H1 (cell line): ENCODE data around the gene KRTDAP. TPM values are rescaled to one million over a fixed set of nuclear protein-coding genes. Genes with fewer than 3 reads are reported as not detected.
A peak's percentile ranks its signal among the peaks of the same experiment; 100 is the strongest.

Source experiments
- CTCF ChIA-PET: fragments of 300-600 bp; sonication (Branson Sonifier 250); formaldehyde crosslinking; loops from one replicate; lab custom pipeline; 2021; ENCODE audit not compliant: partially characterized antibody; lab: Charles Lee
- POLR2A ChIA-PET: fragments of 300-600 bp; sonication (Branson Sonifier 250); formaldehyde crosslinking; loops from one replicate; lab custom pipeline; 2021; ENCODE audit warnings: inconsistent platforms; ENCODE audit not compliant: partially characterized antibody; lab: Charles Lee
- DNase-seq, 2 experiments: peaks; one replicate each; pipeline versions ENCODE4 v3.0.0 to v3.0.0-alpha.2; 2010 to 2022; ENCODE audit warnings: low spot score in 2 of 2, low read depth in 1 of 2, mixed read lengths in 1 of 2
- FAIRE-seq: peaks from 2 replicates; lab custom pipeline; 2011; peaks lifted over from hg19 to GRCh38; lab: Jason Lieb, UNC
- H2AFZ ChIP-seq: 2 replicates; pipeline ENCODE4 v1.8.1; 2012; ENCODE audit warnings: low read length, inconsistent platforms
- H2AK5ac ChIP-seq: 2 replicates; pipeline ENCODE4 v1.6.1; 2013; ENCODE audit warnings: low read depth, low read length
- H2BK120ac ChIP-seq: replicated peaks from 2 replicates; pipeline ENCODE3; 2013; ENCODE audit warnings: low read depth, low read length, inconsistent platforms
- H2BK12ac ChIP-seq: 2 replicates; pipeline ENCODE4 v1.6.1; 2013; ENCODE audit warnings: low read depth, low read length
- H2BK15ac ChIP-seq: 2 replicates; pipeline ENCODE4 v1.6.1; 2013; ENCODE audit warnings: low read length
- H2BK20ac ChIP-seq: 2 replicates; pipeline ENCODE4 v1.6.1; 2013; ENCODE audit warnings: low read length
- H2BK5ac ChIP-seq: 2 replicates; pipeline ENCODE4 v1.6.1; 2013; ENCODE audit warnings: low read depth, low read length
- H3K14ac ChIP-seq: 2 replicates; pipeline ENCODE4 v1.6.1; 2013; ENCODE audit warnings: inconsistent platforms; ENCODE audit not compliant: insufficient read length
- H3K18ac ChIP-seq: 2 replicates; pipeline ENCODE4 v1.6.1; 2013; ENCODE audit warnings: low read length; ENCODE audit errors: extremely low read depth
- H3K23ac ChIP-seq: 2 replicates; pipeline ENCODE4 v1.6.1; 2013; ENCODE audit warnings: inconsistent platforms; ENCODE audit not compliant: insufficient read length
- H3K23me2 ChIP-seq: 2 replicates; pipeline ENCODE4 v1.6.1; 2013; ENCODE audit warnings: low read depth, low read length
- H3K27ac ChIP-seq: 2 replicates; pipeline ENCODE4 v1.6.1; 2011; ENCODE audit warnings: low read depth, low read length, inconsistent platforms
- H3K27me3 ChIP-seq, 4 experiments: replicated peaks in 1 of 4; 1 replicate in 1 of 4; 2 replicates in 3 of 4; pipeline versions ENCODE4 v1.6.1 to v1.8.1; 2011 to 2013; ENCODE audit warnings: low read length in 3 of 4, mild to moderate bottlenecking in 3 of 4, inconsistent platforms in 2 of 4, mixed read lengths in 2 of 4, moderate library complexity in 1 of 4; ENCODE audit not compliant: control insufficient read depth in 3 of 4, insufficient read depth in 3 of 4; ENCODE audit errors: extremely low read depth in 1 of 4
- H3K36me3 ChIP-seq, 4 experiments: 2 replicates each; pipeline versions ENCODE4 v1.6.1 to v1.8.1; 2011 to 2013; ENCODE audit warnings: mild to moderate bottlenecking in 4 of 4, low read length in 3 of 4, moderate library complexity in 2 of 4, control low read depth in 1 of 4, inconsistent platforms in 1 of 4; ENCODE audit not compliant: insufficient read depth in 4 of 4, control insufficient read depth in 2 of 4
- H3K4ac ChIP-seq: replicated peaks from 2 replicates; pipeline ENCODE3; 2013; ENCODE audit warnings: low read length, low read depth, mixed read lengths, inconsistent platforms; ENCODE audit not compliant: insufficient read length
- H3K4me1 ChIP-seq, 4 experiments: replicated peaks in 1 of 4; 1 replicate in 1 of 4; 2 replicates in 3 of 4; pipeline versions ENCODE4 v1.6.1 to v1.8.1; 2011 to 2013; ENCODE audit warnings: low read length in 3 of 4, inconsistent platforms in 2 of 4, mixed read lengths in 1 of 4; ENCODE audit not compliant: insufficient read depth in 4 of 4, control insufficient read depth in 3 of 4
- H3K4me2 ChIP-seq, 2 experiments: 2 replicates each; pipeline versions ENCODE4 v1.6.1 to v1.8.1; 2011 to 2013; ENCODE audit warnings: low read depth in 2 of 2, low read length in 2 of 2, control low read depth in 1 of 2, inconsistent platforms in 1 of 2, mild to moderate bottlenecking in 1 of 2; ENCODE audit not compliant: insufficient read depth in 1 of 2
- H3K4me3 ChIP-seq, 4 experiments: fragments of 200-600, 300-600 bp in 1 of 4; sonication (generic), shearing (Covaris generic), sonication (Bioruptor Twin) in 1 of 4; 2 replicates each; pipeline versions ENCODE4 v1.5.1 to v1.8.1; 2011 to 2016; ENCODE audit warnings: low read length in 4 of 4, low read depth in 3 of 4, control low read depth in 2 of 4, inconsistent platforms in 2 of 4, mild to moderate bottlenecking in 2 of 4, mixed read lengths in 1 of 4, moderate library complexity in 1 of 4; ENCODE audit not compliant: insufficient read depth in 2 of 4; ENCODE audit errors: extremely low read depth in 1 of 4
- H3K56ac ChIP-seq: replicated peaks from 2 replicates; pipeline ENCODE3; 2013; ENCODE audit warnings: low read depth, mild to moderate bottlenecking, mixed read lengths, low read length, inconsistent platforms; ENCODE audit not compliant: insufficient read length
- H3K79me1 ChIP-seq: 2 replicates; pipeline ENCODE4 v1.6.1; 2013; ENCODE audit warnings: low read depth, low read length, control low read depth
- H3K79me2 ChIP-seq, 2 experiments: 2 replicates each; pipeline versions ENCODE4 v1.6.1 to v1.8.1; 2012 to 2013; ENCODE audit warnings: low read length in 2 of 2, mild to moderate bottlenecking in 2 of 2, inconsistent platforms in 1 of 2; ENCODE audit not compliant: insufficient read depth in 2 of 2, control insufficient read depth in 1 of 2
- H3K9ac ChIP-seq, 4 experiments: replicated peaks in 1 of 4; 1 replicate in 1 of 4; 2 replicates in 3 of 4; pipeline versions ENCODE4 v1.6.1 to v1.8.1; 2011 to 2013; ENCODE audit warnings: low read depth in 3 of 4, low read length in 3 of 4, control low read depth in 2 of 4, mild to moderate bottlenecking in 2 of 4, moderate library complexity in 2 of 4, inconsistent platforms in 1 of 4; ENCODE audit errors: extremely low read depth in 1 of 4
- H3K9me3 ChIP-seq, 2 experiments: 2 replicates each; pipeline versions ENCODE4 v1.6.1 to v1.8.1; 2012 to 2013; ENCODE audit warnings: mild to moderate bottlenecking in 2 of 2, moderate library complexity in 2 of 2, control low read depth in 1 of 2, inconsistent platforms in 1 of 2, low read depth in 1 of 2, low read length in 1 of 2, mixed read lengths in 1 of 2; ENCODE audit not compliant: insufficient read depth in 2 of 2
- H4K20me1 ChIP-seq, 2 experiments: replicated peaks in 1 of 2; 2 replicates each; pipeline versions ENCODE3 to v1.8.1; 2011 to 2013; ENCODE audit warnings: inconsistent platforms in 2 of 2, low read length in 2 of 2, mild to moderate bottlenecking in 1 of 2; ENCODE audit not compliant: insufficient read depth in 2 of 2, control insufficient read depth in 1 of 2
- H4K5ac ChIP-seq: 2 replicates; pipeline ENCODE4 v1.6.1; 2013; ENCODE audit warnings: low read length, low read depth, mixed read lengths, inconsistent platforms; ENCODE audit not compliant: insufficient read length
- H4K8ac ChIP-seq: 2 replicates; pipeline ENCODE4 v1.8.0; 2013; ENCODE audit warnings: mild to moderate bottlenecking, moderate library complexity, low read length, inconsistent platforms; ENCODE audit not compliant: insufficient read depth; ENCODE audit errors: extremely low read depth
- H4K91ac ChIP-seq: replicated peaks from 2 replicates; pipeline ENCODE3; 2013; ENCODE audit warnings: low read length, mixed read lengths, inconsistent platforms; ENCODE audit not compliant: insufficient read length
- CTBP2 ChIP-seq: IDR thresholded peaks from 2 replicates; pipeline ENCODE4 v1.7.0; 2011; ENCODE audit warnings: borderline replicate concordance, mild to moderate bottlenecking, moderate library complexity, mixed read lengths, low read length; ENCODE audit not compliant: insufficient read depth, insufficient read length
- SIX5 ChIP-seq: IDR thresholded peaks from 2 replicates; pipeline ENCODE4 v1.6.1; 2011; ENCODE audit warnings: mild to moderate bottlenecking, low read depth, low read length
- WGBS, 2 experiments: shearing (Covaris generic) in 1 of 2; methylation state at CpG; one replicate each; pipeline versions ENCODE4 v1.1.6 to v1.1.7; 2013 to 2015; ENCODE audit warnings: low lambda C conversion rate in 2 of 2, mixed read lengths in 2 of 2, inconsistent platforms in 1 of 2, low coverage in 1 of 2, missing lambda C conversion rate in 1 of 2; ENCODE audit not compliant: insufficient replicate concordance in 2 of 2, insufficient coverage in 1 of 2, insufficient read length in 1 of 2; ENCODE audit errors: extremely low coverage in 1 of 2, missing lambda C conversion rate in 1 of 2; 5-methylcytosine and 5-hydroxymethylcytosine counted together
- polyA plus RNA-seq, 7 experiments: library from polyadenylated mRNA; depleted of rRNA in 3 of 7; stranded (reverse) in 5 of 7; unstranded in 2 of 7; fragments of >200 nt in 5 of 7; fragments of 200-250 nt in 2 of 7; gene quantifications; 1 replicate in 5 of 7; 2 replicates in 1 of 7; 4 replicates in 1 of 7; pipeline versions ENCODE4 v1.2.1 to v1.2.3, GENCODE V29; 2011 to 2013; ENCODE audit warnings: missing spikeins in 2 of 7, mixed read lengths in 2 of 7
- total RNA-seq: library from RNA; stranded (reverse); fragmentation: NEBNext Ultra II Directional; extraction: Animal tissue kit (Norgen Biotek cat#: 25700); gene quantifications from 2 replicates; pipeline ENCODE4 v1.2.1, GENCODE V29; 2021
- TF ChIP-seq, protein P1 (sequence below): IDR thresholded peaks from 2 replicates; pipeline ENCODE4 v1.6.1; 2012; ENCODE audit warnings: inconsistent platforms

KRTDAP gene
- total and polyA plus RNA-seq, 2 of the 8 experiments (the other 6 are each of a cell fraction or from before 2014, with no cell fraction given): 0.69 to 0.88 TPM

DNA sequence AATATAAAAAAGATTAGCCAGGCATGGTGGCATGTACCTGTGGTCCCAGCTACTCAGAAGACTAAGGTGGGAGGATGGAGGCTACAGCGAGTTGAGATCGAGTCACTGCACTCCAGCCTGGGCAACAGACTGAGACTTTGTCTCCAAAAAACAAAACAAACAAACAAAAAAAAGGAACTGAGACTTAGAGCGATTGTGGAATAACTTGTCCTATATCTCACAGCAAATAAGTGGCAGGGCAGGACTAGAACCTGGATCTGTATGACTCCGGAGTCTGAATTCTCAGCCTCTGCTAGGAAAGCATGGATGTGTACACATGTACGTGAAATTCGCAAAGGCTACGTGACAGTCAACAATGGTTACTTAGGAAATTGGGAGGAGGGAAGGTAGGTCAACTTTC, 20.1 kb downstream of the KRTDAP start:
- no peaks in the 10 kb centered on the region for H3K79me2 ChIP-seq
- H2BK120ac ChIP-seq: no peak overlapping the region
- DNase-seq (no peak), FAIRE-seq (no peak)
- CTCF ChIA-PET: interaction anchor here (0.8 to 3.7 kb wide), 12 partner anchors 10 to 413 kb away, joined by 3 to 51 read pairs (median 6); partner anchors contain the start of gene FFAR3
- no peak overlapping the region for H2AK5ac ChIP-seq
- H4K91ac ChIP-seq: no peak overlapping the region
- no peak overlapping the region for H3K23ac ChIP-seq
- no peaks in the 10 kb centered on the region for H3K23me2 ChIP-seq
- POLR2A ChIA-PET: interaction anchor here (1.0 kb wide), 1 partner anchor 39 kb away, joined by 3 read pairs; no protein-coding TSS in a partner anchor
- no peak overlapping the region for H2AFZ ChIP-seq
- no peaks in the 10 kb centered on the region for H3K27me3 ChIP-seq
- H3K4me3 ChIP-seq: no peak overlapping the region
- H3K14ac ChIP-seq: no peak overlapping the region
- no peak overlapping the region for H3K56ac ChIP-seq
- H3K9me3 ChIP-seq: no peaks in the 10 kb centered on the region
- H3K79me1 ChIP-seq: no peaks in the 10 kb centered on the region
- 0 out of 2 replicates have a peak overlapping the region, but pooled peaks have one; percentile 75 for H2BK15ac ChIP-seq
- H2BK5ac ChIP-seq: no peak overlapping the region
- no peaks in the 10 kb centered on the region for H3K36me3 ChIP-seq
- H2BK12ac ChIP-seq: no peak overlapping the region
- no peak overlapping the region for H3K27ac ChIP-seq
- no peaks in the 10 kb centered on the region for H4K20me1 ChIP-seq
- H4K5ac ChIP-seq: no peak overlapping the region
- H3K4me1 ChIP-seq: no peaks in the 10 kb centered on the region
- WGBS, 2 experiments: 93% methylated on average over 7 of the region's 7 CpGs; no CpG with 5 or more reads in 1 of the 2 experiments
- no peak overlapping the region for H3K4ac ChIP-seq
- H4K8ac ChIP-seq: no peak overlapping the region
- H3K9ac ChIP-seq: no peak overlapping the region
- no peak overlapping the region for H3K4me2 ChIP-seq
- no peak overlapping the region for H3K18ac ChIP-seq
- no peak overlapping the region for H2BK20ac ChIP-seq
- TF ChIP-seq, protein P1, sequence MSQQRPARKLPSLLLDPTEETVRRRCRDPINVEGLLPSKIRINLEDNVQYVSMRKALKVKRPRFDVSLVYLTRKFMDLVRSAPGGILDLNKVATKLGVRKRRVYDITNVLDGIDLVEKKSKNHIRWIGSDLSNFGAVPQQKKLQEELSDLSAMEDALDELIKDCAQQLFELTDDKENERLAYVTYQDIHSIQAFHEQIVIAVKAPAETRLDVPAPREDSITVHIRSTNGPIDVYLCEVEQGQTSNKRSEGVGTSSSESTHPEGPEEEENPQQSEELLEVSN: no peak
- TF ChIP-seq CTBP2 (no peak), SIX5 (no peak)
